ENCODE results near the gene SPTBN2.

SPTBN2 gene

DNA sequence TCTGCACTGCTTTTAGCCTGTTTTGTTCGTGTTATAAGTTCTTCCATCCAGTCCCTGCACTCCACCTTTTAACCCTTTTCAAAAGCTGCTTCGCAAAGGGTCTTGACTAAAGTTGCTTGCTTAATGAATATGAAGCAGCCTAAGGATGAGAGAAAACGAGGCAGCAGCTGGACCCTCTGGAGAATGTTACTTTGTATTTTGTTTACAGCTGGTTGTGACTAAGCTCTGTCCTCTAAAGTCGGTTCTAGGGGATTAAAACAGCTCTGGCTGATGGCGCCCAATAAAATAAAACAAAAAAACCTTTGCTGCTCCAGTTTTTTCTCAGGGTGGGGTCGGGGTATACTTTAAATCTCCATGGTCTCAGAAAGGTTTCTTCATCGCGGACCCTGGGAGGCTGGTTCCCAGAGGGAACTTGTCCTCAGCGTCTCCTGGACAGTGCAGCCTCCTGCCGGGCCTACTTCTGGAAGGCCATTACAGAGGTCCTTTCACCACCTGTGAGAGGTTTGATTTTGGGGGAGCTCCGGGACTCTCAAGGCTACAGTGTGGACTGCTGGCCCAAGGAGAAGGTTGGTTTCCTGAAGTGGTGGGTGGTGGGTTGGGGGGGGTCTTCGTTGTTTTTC, 91.3 kb downstream of the SPTBN2 start:
- DNase-seq, result no peak

DNA sequence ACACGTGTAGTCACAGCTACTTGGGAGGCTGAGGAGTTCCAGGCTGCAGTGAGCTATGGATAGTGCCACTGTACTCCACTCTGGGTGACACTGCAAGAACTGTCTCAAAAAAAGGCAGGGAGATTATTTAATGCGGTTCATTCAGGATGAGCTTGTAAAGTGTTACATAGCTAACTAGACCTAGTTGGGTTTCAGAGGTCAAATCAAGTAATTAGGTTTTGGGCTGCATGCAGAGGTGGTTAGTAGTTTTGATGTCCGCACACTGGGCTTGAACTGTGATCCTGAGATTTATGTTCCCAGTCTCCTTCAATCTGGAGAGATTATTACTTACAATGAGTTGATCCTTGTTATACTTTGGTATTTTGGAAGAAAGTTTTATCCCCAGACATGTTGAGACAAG, 92.6 kb downstream of the SPTBN2 start:
- no peak for DNase-seq

Data from cortex of kidney (tissue), 1 donor.